Ascending aorta (tissue), 2 donors: ENCODE data around the gene DBP. TPM values are rescaled to one million over a fixed set of nuclear protein-coding genes. Genes with fewer than 3 reads are reported as not detected.
A peak's percentile ranks its signal among the peaks of the same experiment; 100 is the strongest.
"Not testable (repeated sequence)": the region's sequence is repeated elsewhere in the genome, so short reads cannot be mapped to it uniquely, and the experiment has no call there.

Experiments
- DNase-seq, 2 donors: peaks; one replicate each; pipeline ENCODE4 v3.0.0-alpha.2; 2019; ENCODE audit warnings: low spot score in 2 of 2
- H3K27ac ChIP-seq, 2 donors: fragments of 200-600 bp; sonication (generic); one replicate each; pipeline ENCODE4 v1.5.1; 2016 to 2017; ENCODE audit warnings: mild to moderate bottlenecking in 1 of 2
- H3K27me3 ChIP-seq: fragments of 200-600 bp; sonication (generic); one replicate; pipeline ENCODE4 v1.5.1; 2017
- H3K36me3 ChIP-seq, 2 donors: fragments of 200-600 bp; sonication (generic); one replicate each; pipeline ENCODE4 v1.5.1; 2016
- H3K4me1 ChIP-seq, 2 donors: fragments of 200-600 bp; sonication (generic); one replicate each; pipeline ENCODE4 v1.5.1; 2016 to 2017; ENCODE audit warnings: mild to moderate bottlenecking in 1 of 2
- H3K4me3 ChIP-seq, 2 donors: fragments of 200-600 bp; sonication (generic); one replicate each; pipeline ENCODE4 v1.5.1; 2016 to 2017; ENCODE audit warnings: mild to moderate bottlenecking in 1 of 2
- H3K9me3 ChIP-seq, 2 donors: fragments of 200-600 bp; sonication (generic); one replicate each; pipeline ENCODE4 v1.5.1; 2016
- CTCF ChIP-seq, 3 experiments: fragments of 200-600 bp in 2 of 3; fragments of 450-650 bp in 1 of 3; sonication (generic) in 2 of 3; IDR thresholded peaks; one replicate each; pipeline ENCODE4 v1.5.1; 2016 to 2019; ENCODE audit warnings: antibody characterized with exemption in 3 of 3, mild to moderate bottlenecking in 1 of 3, moderate library complexity in 1 of 3
- intact Hi-C: fragments of 100-400 bp; cut with DNase I; formaldehyde crosslinking; loops from one replicate; pipeline ENCODE4 v1.15.1; 2023
- total RNA-seq: library from RNA; depleted of rRNA; stranded (reverse); fragments of >200 nt; gene quantifications from one replicate; pipeline ENCODE4 v1.1.0, GENCODE V29; 2016

DBP gene
- total RNA-seq, 1 donor from 2014 or later: 0.21 TPM

- no peak for DNase-seq
- Histone ChIP-seq H3K36me3 (no peaks in the 10 kb centered on the region), H3K27me3 (no peaks in the 10 kb centered on the region), H3K27ac (no peak overlapping the region), H3K4me1 (no peaks in the 10 kb centered on the region), H3K4me3 (no peak overlapping the region), H3K9me3 (no peaks in the 10 kb centered on the region)
- intact Hi-C loops: no loop called here
- no peak for TF ChIP-seq CTCF (IDR thresholded peaks at IDR 0.05)
Observed at GRCh38 chr19:48661711-48662090, 24.5 kb upstream of the DBP start.

DNA sequence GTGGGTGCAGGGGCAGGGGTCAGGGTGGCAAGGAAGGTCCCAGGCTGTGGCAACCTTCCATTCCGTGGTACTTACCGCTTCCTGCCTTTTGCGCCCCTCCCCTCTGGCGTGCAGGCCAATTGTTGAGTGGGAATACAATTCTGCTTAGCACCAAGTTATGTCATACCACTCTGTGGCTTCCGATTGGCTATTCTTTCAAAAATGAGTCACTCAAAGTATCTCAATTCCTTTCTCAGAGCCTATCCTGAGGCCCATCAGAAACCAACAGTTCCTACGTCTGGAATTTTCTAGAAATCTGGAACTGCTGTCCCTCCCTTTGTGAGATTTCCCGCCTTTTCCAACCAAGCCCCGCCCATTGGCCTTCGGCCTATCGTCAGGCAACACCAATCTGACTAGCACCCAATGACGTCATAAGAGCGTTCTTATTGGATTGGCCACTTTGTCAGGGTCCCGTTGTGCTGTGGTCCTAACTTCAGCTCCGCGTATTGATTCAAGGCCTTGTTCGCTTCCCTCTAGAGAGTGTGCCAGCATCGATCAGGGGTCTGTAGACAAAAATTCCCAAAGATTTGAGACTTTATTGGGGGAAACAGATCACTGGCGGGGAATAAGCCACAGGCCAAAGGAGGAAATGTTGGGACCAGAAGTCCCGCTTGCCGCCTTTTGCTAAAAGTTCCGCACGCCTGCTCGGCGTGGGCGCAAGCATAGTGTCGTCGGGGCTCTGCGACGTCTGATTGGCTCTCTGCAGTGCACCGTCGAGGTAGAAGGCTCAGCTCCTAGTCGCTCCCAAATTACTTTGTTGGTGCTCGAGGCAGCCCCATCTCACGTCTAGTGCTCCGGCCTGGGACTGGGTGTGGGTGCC is 23.9 kb upstream of the DBP start:
- H3K36me3 ChIP-seq: no peaks in the 10 kb centered on the region
- intact Hi-C loops: no loop called here
- no peak for TF ChIP-seq CTCF (IDR thresholded peaks at IDR 0.05)
- H3K9me3 ChIP-seq: no peaks in the 10 kb centered on the region
- peak overlapping the region in 1 of 2 donors; percentile 50 for H3K27ac ChIP-seq
- no peaks in the 10 kb centered on the region for H3K27me3 ChIP-seq
- peak; percentile 73 to 93 for DNase-seq
- no peaks in the 10 kb centered on the region for H3K4me1 ChIP-seq
- no peak overlapping the region for H3K4me3 ChIP-seq

GRCh38 chr19:48659768-48660167 is 22.6 kb upstream of the DBP start:
- no peaks in the 10 kb centered on the region for H3K9me3 ChIP-seq
- H3K4me3 ChIP-seq: no peak overlapping the region
- no peaks in the 10 kb centered on the region for H3K36me3 ChIP-seq
- TF ChIP-seq CTCF (IDR thresholded peaks at IDR 0.05): no peak
- no peak for DNase-seq
- intact Hi-C loops: no loop called here
- H3K4me1 ChIP-seq: no peaks in the 10 kb centered on the region
- H3K27me3 ChIP-seq: no peaks in the 10 kb centered on the region
- no peak overlapping the region for H3K27ac ChIP-seq

DNA sequence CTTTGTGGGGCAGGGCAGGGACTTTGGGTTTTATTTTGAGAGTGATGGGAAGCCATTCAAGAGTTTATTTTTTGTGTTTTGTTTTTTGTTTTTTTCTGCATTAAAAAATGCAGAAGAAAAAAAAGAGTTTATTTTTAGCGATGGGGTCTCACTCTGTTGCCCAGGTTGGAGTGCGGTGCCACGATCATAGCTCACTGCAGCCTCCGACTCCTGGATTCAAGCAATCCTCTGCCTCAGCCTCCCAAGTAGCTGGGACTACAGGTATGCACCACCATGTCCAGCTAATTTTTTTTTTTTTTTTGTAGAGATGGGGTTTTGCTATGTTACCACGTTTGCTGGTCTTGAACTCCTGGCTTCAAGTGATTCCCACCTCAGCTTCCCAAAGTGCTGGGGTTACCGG is 21.3 kb upstream of the DBP start:
- Histone ChIP-seq H3K36me3 (no peaks in the 10 kb centered on the region), H3K9me3 (no peaks in the 10 kb centered on the region), H3K4me3 (no peak overlapping the region), H3K27me3 (no peaks in the 10 kb centered on the region), H3K27ac (no peak overlapping the region), H3K4me1 (no peaks in the 10 kb centered on the region)
- intact Hi-C loops: no loop called here
- no peak for TF ChIP-seq CTCF (IDR thresholded peaks at IDR 0.05)
- DNase-seq: no peak

DNA sequence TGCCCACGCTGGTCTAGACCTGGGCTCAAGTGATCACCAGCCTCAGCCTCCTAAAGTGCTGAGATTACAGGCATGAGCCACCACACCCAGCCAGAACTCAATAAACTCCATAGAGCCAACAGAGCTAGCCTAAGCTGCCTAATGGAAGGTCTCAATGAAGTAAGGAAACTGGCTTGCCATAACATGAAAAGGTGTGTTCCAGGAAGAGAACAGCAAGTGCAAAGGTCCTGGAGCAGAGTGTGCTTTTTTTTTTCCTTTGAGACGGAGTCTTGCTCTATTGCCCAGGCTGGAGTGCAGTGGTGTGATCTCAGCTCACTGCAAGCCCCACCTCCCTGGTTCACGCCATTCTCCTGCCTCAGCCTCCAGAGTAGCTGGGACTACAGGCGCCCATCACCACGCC is 20.6 kb upstream of the DBP start:
- H3K27ac ChIP-seq, H3K36me3 ChIP-seq: not testable (repeated sequence)

DNA sequence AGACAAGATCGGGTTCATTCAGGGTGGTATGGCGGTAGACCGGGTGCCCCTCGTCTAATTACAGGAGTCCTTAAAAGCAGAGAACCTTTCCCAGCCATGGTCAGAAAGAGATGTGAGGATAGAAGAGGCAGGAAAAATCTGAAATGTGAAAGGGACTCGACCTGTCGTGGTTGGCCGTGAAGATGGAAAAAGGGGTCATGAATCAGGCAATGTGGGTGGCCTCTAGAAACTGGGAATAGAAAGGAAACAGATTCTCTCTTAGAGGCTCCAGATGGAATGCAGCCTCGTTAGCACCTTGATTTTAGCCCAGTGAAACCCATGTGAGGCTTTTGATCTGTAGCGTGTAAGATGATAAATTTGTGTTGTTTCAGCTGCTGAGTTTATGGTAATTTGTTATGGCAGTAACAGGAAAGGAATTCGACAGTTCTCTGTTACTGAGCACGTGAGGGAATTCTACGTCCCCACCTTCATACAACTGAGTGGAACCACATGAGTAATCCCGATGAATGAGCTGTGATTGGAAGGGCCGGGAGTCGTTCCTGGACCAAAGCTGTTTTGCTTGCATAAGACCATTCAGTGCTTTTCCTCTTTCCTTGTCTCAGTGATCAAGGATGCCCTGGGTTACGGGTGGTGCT is 19.8 kb upstream of the DBP start:
- no peaks in the 10 kb centered on the region for H3K9me3 ChIP-seq
- DNase-seq: no peak
- H3K27me3 ChIP-seq: no peaks in the 10 kb centered on the region
- H3K4me1 ChIP-seq: no peaks in the 10 kb centered on the region
- no peaks in the 10 kb centered on the region for H3K36me3 ChIP-seq
- H3K4me3 ChIP-seq: no peak overlapping the region
- TF ChIP-seq CTCF (IDR thresholded peaks at IDR 0.05): no peak
- intact Hi-C loops: no loop called here
- H3K27ac ChIP-seq: no peak overlapping the region

More for the DNA sequence above, 20.6 kb upstream of the DBP start:
- H3K27me3 ChIP-seq, H3K4me3 ChIP-seq, intact Hi-C loops, H3K4me1 ChIP-seq, DNase-seq, H3K9me3 ChIP-seq: not testable (repeated sequence)
